HepG2 (cell line): ENCODE data around the gene STAM. TPM values are rescaled to one million over a fixed set of nuclear protein-coding genes. Genes with fewer than 3 reads are reported as not detected.

Experiments
- ATAC-seq: fragments of 200-7000 bp; cut with Tn5 transposase; 3 replicates; pipeline ENCODE4 v1.9.1; 2020; ENCODE audit warnings: mild to moderate bottlenecking, moderate library complexity
- BruUV-seq: library from RNA; stranded (reverse); fragments of 400-500 nt; replicated peaks from 2 replicates; lab custom pipeline; 2021; lab: Mats Ljungman, UMichigan
- CTCF ChIA-PET: fragments of 300-600 bp; formaldehyde crosslinking; extraction: SDS; loops from one replicate; lab custom pipeline; 2021; ENCODE audit warnings: low total read pairs, inconsistent platforms, low intra/inter-chr PET ratio; lab: Yijun Ruan, JAX
- POLR2A ChIA-PET: fragments of 350-600 bp; sonication (Branson Sonifier 250); formaldehyde crosslinking; loops from one replicate; lab custom pipeline; 2020; ENCODE audit warnings: antibody characterized with exemption, inconsistent platforms; lab: Yijun Ruan, JAX
- DNase-seq: peaks from one replicate; pipeline ENCODE4 v3.0.0-alpha.2; 2015; ENCODE audit warnings: low spot score
- FAIRE-seq: peaks from 3 replicates; lab custom pipeline; 2011; peaks lifted over from hg19 to GRCh38; lab: Jason Lieb, UNC
- H2AFZ ChIP-seq: one replicate; pipeline ENCODE4 v1.6.1; 2011; ENCODE audit warnings: low read length, inconsistent platforms
- H3K27ac ChIP-seq: fragments of 300-600 bp; 3 replicates; pipeline ENCODE4 v1.8.0; 2011; ENCODE audit warnings: mixed run types, mild to moderate bottlenecking, mixed read lengths, low read length, inconsistent platforms; ENCODE audit not compliant: insufficient read depth; ENCODE audit errors: extremely low read length
- H3K27me3 ChIP-seq, 2 experiments: fragments of 200-600 bp in 1 of 2; 2 replicates in 1 of 2; 3 replicates in 1 of 2; pipeline versions ENCODE4 v1.6.0 to v1.8.0; 2011; ENCODE audit warnings: low read length in 2 of 2, mild to moderate bottlenecking in 2 of 2, moderate library complexity in 2 of 2, inconsistent platforms in 1 of 2; ENCODE audit not compliant: insufficient read depth in 2 of 2, control insufficient read depth in 1 of 2
- H3K36me3 ChIP-seq, 2 experiments: fragments of 200-600 bp in 1 of 2; replicated peaks in 1 of 2; 2 replicates in 1 of 2; 3 replicates in 1 of 2; pipeline versions ENCODE4 v1.5.1 to v1.8.0; 2011; ENCODE audit warnings: low read length in 2 of 2, inconsistent platforms in 1 of 2; ENCODE audit not compliant: insufficient read depth in 2 of 2, control insufficient read depth in 1 of 2
- H3K4me1 ChIP-seq: 2 replicates; pipeline ENCODE4 v1.5.1; 2012; ENCODE audit warnings: low read length, inconsistent platforms; ENCODE audit not compliant: insufficient read depth
- H3K4me2 ChIP-seq: 2 replicates; pipeline ENCODE4 v1.6.0; 2011; ENCODE audit warnings: low read depth, low read length, inconsistent platforms
- H3K4me3 ChIP-seq, 3 experiments: fragments of 200-600 bp in 1 of 3; sonication (generic), shearing (Covaris generic) in 1 of 3; replicated peaks in 1 of 3; 2 replicates each; pipeline ENCODE4 v1.5.1; 2011 to 2016; ENCODE audit warnings: low read length in 3 of 3, inconsistent platforms in 2 of 3, low read depth in 2 of 3, mild to moderate bottlenecking in 2 of 3, control low read depth in 1 of 3, mixed read lengths in 1 of 3; ENCODE audit not compliant: insufficient read depth in 1 of 3
- H3K79me2 ChIP-seq: one replicate; pipeline ENCODE4 v1.6.1; 2011; ENCODE audit warnings: low read length, inconsistent platforms; ENCODE audit not compliant: insufficient read depth
- H3K9ac ChIP-seq: 2 replicates; pipeline ENCODE4 v1.6.0; 2011; ENCODE audit warnings: mild to moderate bottlenecking, low read depth, low read length, inconsistent platforms; ENCODE audit not compliant: insufficient read depth
- H3K9me3 ChIP-seq: 2 replicates; pipeline ENCODE4 v1.5.1; 2012; ENCODE audit warnings: mild to moderate bottlenecking, low read length
- H4K20me1 ChIP-seq: 2 replicates; pipeline ENCODE4 v1.6.0; 2011; ENCODE audit warnings: inconsistent platforms, mild to moderate bottlenecking, low read length, moderate library complexity; ENCODE audit not compliant: insufficient read depth
- DRAP1 ChIP-seq: IDR thresholded peaks from 2 replicates; pipeline ENCODE4 v1.6.1; 2016; ENCODE audit warnings: missing genetic modification reagents, missing compliant biosample characterization
- ETV6 ChIP-seq: sonication (generic); formaldehyde crosslinking; conservative IDR thresholded peaks from 2 replicates; pipeline ENCODE4 v1.4.0; 2020; ENCODE audit warnings: missing genetic modification reagents
- HMG20B ChIP-seq: conservative IDR thresholded peaks from 2 replicates; pipeline ENCODE4 v1.6.1; 2016; ENCODE audit warnings: missing genetic modification reagents, missing compliant biosample characterization
- KDM3A ChIP-seq: IDR thresholded peaks from 2 replicates; pipeline ENCODE4 v1.6.1; 2018; ENCODE audit warnings: low read depth, missing compliant biosample characterization
- MYNN ChIP-seq: sonication (generic); formaldehyde crosslinking; IDR thresholded peaks from 2 replicates; pipeline ENCODE4 v1.4.0; 2020; ENCODE audit warnings: mild to moderate bottlenecking, low read depth, missing genetic modification reagents
- SP5 ChIP-seq: IDR thresholded peaks from 2 replicates; pipeline ENCODE4 v1.6.1; 2016; ENCODE audit warnings: low read depth, borderline replicate concordance
- ZBTB42 ChIP-seq: sonication (generic); formaldehyde crosslinking; IDR thresholded peaks from 2 replicates; pipeline ENCODE4 v1.5.0; 2020; ENCODE audit warnings: mild to moderate bottlenecking, missing genetic modification reagents
- ZFAT ChIP-seq: sonication (generic); formaldehyde crosslinking; conservative IDR thresholded peaks from 2 replicates; pipeline ENCODE4 v1.8.1; 2023; ENCODE audit warnings: missing genetic modification reagents, inconsistent platforms
- ZNF275 ChIP-seq: sonication (generic); formaldehyde crosslinking; IDR thresholded peaks from 2 replicates; pipeline ENCODE4 v1.8.0; 2022; ENCODE audit warnings: missing genetic modification reagents, mild to moderate bottlenecking, inconsistent platforms, borderline replicate concordance
- ZNF280D ChIP-seq: sonication (generic); formaldehyde crosslinking; IDR thresholded peaks from 2 replicates; pipeline ENCODE4 v1.5.1; 2020; ENCODE audit warnings: mild to moderate bottlenecking, missing genetic modification reagents
- ZNF549 ChIP-seq: sonication (generic); formaldehyde crosslinking; IDR thresholded peaks from 2 replicates; pipeline ENCODE4 v1.5.0; 2020; ENCODE audit warnings: missing genetic modification reagents
- ZNF780A ChIP-seq: sonication (generic); formaldehyde crosslinking; IDR thresholded peaks from 2 replicates; pipeline ENCODE4 v1.8.0; 2022; ENCODE audit warnings: mild to moderate bottlenecking, missing genetic modification reagents, moderate library complexity
- WGBS: methylation state at CpG from one replicate; pipeline ENCODE4 v1.1.6; 2017; ENCODE audit warnings: low lambda C conversion rate; 5-methylcytosine and 5-hydroxymethylcytosine counted together
- in situ Hi-C: cut with HindIII; loops from 2 replicates; pipeline ENCODE4 v1.10.0; 2017; ENCODE audit warnings: low pct_unique_long_range_greater_than_20kb; ENCODE audit not compliant: extremely low pct_ligation_motif_present
- intact Hi-C: fragments of 100-400 bp; cut with micrococcal nuclease; formaldehyde crosslinking; loops from one replicate; pipeline ENCODE4 v1.10.0; 2022; ENCODE audit not compliant: unreplicated experiment
- polyA plus RNA-seq, 8 experiments: library from polyadenylated mRNA; depleted of rRNA in 3 of 8; stranded (reverse) in 7 of 8; unstranded in 1 of 8; fragments of >200 nt; fragmentation: Illumina TruSeq in 4 of 8; extraction: Trizol in 4 of 8; gene quantifications; 2 replicates each; pipeline versions ENCODE4 v1.2.1 to v1.2.3, GENCODE V29; 2011 to 2016; ENCODE audit warnings: low read depth in 4 of 8, missing spikeins in 1 of 8, mixed read lengths in 1 of 8; ENCODE audit not compliant: insufficient read depth in 1 of 8
- total RNA-seq, 5 experiments: library from RNA; depleted of rRNA; stranded (reverse); fragments of >200 nt; fragmentation: Illumina TruSeq; extraction: Trizol; gene quantifications; 2 replicates each; pipeline ENCODE4 v1.2.3, GENCODE V29; 2016; ENCODE audit warnings: low read depth in 1 of 5

Gene STAM
- total and polyA plus RNA-seq, 2 of the 13 experiments (the other 11 are each of a cell fraction or from before 2014, with no cell fraction given), result 19.5 to 25.1 TPM

- Histone ChIP-seq H3K27me3 (no peaks in the 10 kb centered on the region), H4K20me1 (no peaks in the 10 kb centered on the region), H3K4me1 (no peaks in the 10 kb centered on the region), H2AFZ (no peak overlapping the region), H3K27ac (no peak overlapping the region), H3K79me2 (no peaks in the 10 kb centered on the region), H3K9ac (no peak overlapping the region), H3K4me3 (no peak overlapping the region), H3K9me3 (no peaks in the 10 kb centered on the region), H3K36me3 (no peaks in the 10 kb centered on the region), H3K4me2 (no peak overlapping the region)
- in situ Hi-C loops, result no loop called here
- BruUV-seq, result no TSS peak
- ChIA-PET CTCF (no interaction called here), POLR2A (no interaction called here)
- no peak for DNase-seq
- no peak for FAIRE-seq
- ATAC-seq, result no peak
- no peak for TF ChIP-seq ZNF549 (CRISPR knock-in tag)
- intact Hi-C loops, result no loop called here
- 60% methylated on average over 8 of the region's 8 CpGs for WGBS
Observed at GRCh38 chr10:17730667-17731066, 86.7 kb downstream of the STAM start.

DNA sequence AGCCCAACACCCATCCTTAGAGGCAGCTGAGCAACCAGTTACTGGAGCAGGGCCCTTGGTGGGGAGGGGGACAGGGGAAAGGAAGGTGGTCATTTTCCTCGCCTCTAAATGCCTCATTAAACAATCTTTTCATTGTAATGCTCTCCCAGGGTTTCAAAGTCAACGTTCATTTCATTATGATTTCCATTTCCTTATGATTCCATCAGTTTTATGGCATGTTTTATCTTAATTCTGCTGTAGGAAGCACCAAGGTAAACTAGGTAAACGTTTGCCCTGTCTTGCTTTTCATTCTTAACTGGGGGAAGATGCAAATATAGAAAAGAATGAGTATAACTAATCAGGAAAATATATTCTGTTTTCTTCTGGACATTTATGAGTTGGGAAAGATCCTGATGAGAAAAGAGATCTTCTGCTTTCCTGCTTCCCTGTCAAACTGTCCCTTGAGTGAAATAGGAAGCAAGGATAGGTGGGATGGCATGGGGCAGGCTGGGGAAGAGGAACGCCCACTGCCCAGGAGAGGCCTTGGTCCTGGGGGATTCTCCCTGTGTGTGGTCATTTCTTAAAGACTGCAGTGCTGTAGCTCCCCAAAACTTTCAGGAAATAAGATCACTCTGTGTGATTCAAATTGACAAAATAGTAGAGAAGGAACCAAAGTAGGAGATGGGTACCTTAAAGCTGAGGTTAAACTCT, 87.5 kb downstream of the STAM start:
- no peak for DNase-seq
- H2AFZ ChIP-seq, result no peak overlapping the region
- CTCF ChIA-PET, result no interaction called here
- H3K9ac ChIP-seq, result no peak overlapping the region
- no peak for ATAC-seq
- H3K79me2 ChIP-seq, result no peaks in the 10 kb centered on the region
- intact Hi-C loops, result no loop called here
- no peaks in the 10 kb centered on the region for H3K4me1 ChIP-seq
- H3K4me3 ChIP-seq, result no peak overlapping the region
- no peaks in the 10 kb centered on the region for H3K36me3 ChIP-seq
- no peak overlapping the region for H3K27ac ChIP-seq
- no peaks in the 10 kb centered on the region for H3K27me3 ChIP-seq
- FAIRE-seq, result no peak
- POLR2A ChIA-PET, result no interaction called here
- no peak overlapping the region for H3K4me2 ChIP-seq
- 56% methylated on average over 4 of the region's 4 CpGs for WGBS
- H3K9me3 ChIP-seq, result no peaks in the 10 kb centered on the region
- no TSS peak for BruUV-seq
- H4K20me1 ChIP-seq, result no peaks in the 10 kb centered on the region
- in situ Hi-C loops, result no loop called here
- no peak for TF ChIP-seq HMG20B (CRISPR knock-in tag)
- no peak for TF ChIP-seq ZNF280D (CRISPR knock-in tag)
- TF ChIP-seq ZFAT (CRISPR knock-in tag), result no peak
- TF ChIP-seq ZBTB42 (CRISPR knock-in tag), result no peak
- TF ChIP-seq ZNF780A (CRISPR knock-in tag), result no peak
- no peak for TF ChIP-seq MYNN (CRISPR knock-in tag)
- no peak for TF ChIP-seq ZNF275 (CRISPR knock-in tag)
- no peak for TF ChIP-seq ETV6 (CRISPR knock-in tag)
- no peak for TF ChIP-seq DRAP1 (CRISPR knock-in tag)
- TF ChIP-seq KDM3A (CRISPR knock-in tag), result no peak
- TF ChIP-seq SP5 (CRISPR knock-in tag), result no peak
